ENCODE measurements around the gene GPATCH4. TPM values are rescaled to one million over a fixed set of nuclear protein-coding genes. Genes with fewer than 3 reads are reported as not detected.

Gene GPATCH4
- total RNA-seq, 1 donor from 2014 or later, result 26.2 TPM

DNA sequence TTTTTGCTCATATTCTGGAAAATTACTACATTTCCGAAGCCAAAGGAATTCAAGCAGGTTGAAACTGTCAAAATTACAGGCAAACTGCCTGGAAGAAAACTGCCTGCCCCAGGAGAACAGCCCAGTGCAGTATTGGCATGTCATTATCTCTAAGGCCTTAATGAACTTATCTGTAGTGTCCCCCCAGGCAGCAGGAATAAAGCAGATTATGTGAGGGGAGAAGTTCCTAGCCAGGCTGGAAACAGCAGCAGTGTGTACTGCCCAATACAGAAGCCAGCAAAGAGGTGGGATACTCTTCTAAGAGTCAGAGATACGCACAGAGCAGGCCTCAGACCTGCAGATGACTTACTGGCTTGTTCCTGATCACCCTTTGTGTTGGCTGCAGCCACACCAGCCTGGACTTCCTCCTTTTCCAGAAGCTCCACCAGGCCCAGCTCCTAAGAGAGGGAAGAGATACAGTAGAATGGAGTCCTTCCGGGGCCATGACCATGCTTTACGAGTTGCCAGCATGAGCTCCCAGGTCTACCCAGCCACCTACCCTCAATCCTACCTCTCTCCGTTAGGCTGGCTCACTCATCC, 40.6 kb downstream of the GPATCH4 start:
- no peak for DNase-seq (ENCODE audit: low spot score, unreplicated experiment)
- Mint-ChIP-seq H3K36me3 (ENCODE audit: insufficient read depth) (peaks cover 4% of the 10 kb centered on the region), H3K27ac (no peak overlapping the region)

DNA sequence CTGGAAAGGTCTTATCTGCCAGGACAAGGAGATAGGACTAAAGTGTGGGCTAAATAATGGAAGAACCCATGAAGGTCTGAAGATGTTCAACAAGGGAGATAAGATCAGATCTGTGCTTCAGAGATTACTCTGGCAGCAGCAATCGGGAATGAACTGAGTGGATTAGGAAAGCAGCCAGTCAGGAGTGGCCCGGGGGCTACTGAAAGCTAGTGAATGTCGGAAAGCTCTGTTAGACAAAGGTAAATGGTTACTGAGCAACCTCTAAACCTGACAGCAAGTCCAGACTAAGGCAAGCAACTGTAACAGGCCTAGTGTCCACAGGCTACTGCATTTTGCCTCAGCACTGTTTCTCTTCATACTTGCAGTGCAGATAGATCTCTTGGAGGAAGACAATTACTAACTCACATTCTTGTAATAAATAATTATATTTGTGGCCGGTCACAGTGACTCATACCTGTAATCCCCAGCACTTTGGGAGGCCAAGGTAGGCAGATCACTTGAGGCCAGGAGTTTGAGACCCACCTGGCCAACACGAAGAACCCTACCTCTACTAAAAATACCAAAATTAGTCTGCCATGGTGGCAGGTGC, 41.4 kb downstream of the GPATCH4 start:
- no peak for DNase-seq (ENCODE audit: low spot score, unreplicated experiment)
- Mint-ChIP-seq H3K9me3 (ENCODE audit: low read depth) (no peaks in the 10 kb centered on the region), H3K4me3 (ENCODE audit: low read depth) (no peak overlapping the region), H3K27me3 (no peaks in the 10 kb centered on the region), H3K36me3 (ENCODE audit: insufficient read depth) (peaks cover 4% of the 10 kb centered on the region), H3K27ac (no peak overlapping the region), H3K4me1 (ENCODE audit: low read depth) (no peaks in the 10 kb centered on the region)
- TF ChIP-seq, protein P1, sequence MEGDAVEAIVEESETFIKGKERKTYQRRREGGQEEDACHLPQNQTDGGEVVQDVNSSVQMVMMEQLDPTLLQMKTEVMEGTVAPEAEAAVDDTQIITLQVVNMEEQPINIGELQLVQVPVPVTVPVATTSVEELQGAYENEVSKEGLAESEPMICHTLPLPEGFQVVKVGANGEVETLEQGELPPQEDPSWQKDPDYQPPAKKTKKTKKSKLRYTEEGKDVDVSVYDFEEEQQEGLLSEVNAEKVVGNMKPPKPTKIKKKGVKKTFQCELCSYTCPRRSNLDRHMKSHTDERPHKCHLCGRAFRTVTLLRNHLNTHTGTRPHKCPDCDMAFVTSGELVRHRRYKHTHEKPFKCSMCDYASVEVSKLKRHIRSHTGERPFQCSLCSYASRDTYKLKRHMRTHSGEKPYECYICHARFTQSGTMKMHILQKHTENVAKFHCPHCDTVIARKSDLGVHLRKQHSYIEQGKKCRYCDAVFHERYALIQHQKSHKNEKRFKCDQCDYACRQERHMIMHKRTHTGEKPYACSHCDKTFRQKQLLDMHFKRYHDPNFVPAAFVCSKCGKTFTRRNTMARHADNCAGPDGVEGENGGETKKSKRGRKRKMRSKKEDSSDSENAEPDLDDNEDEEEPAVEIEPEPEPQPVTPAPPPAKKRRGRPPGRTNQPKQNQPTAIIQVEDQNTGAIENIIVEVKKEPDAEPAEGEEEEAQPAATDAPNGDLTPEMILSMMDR (IDR thresholded peaks at IDR 0.05; ENCODE audit: unreplicated experiment), result no peak

More for the DNA sequence above, 40.6 kb downstream of the GPATCH4 start:
- no peaks in the 10 kb centered on the region for H3K27me3 Mint-ChIP-seq
- no peaks in the 10 kb centered on the region for H3K4me1 Mint-ChIP-seq (ENCODE audit: low read depth)
- no peaks in the 10 kb centered on the region for H3K9me3 Mint-ChIP-seq (ENCODE audit: low read depth)
- H3K4me3 Mint-ChIP-seq (ENCODE audit: low read depth), result no peak overlapping the region
- TF ChIP-seq, protein P1 (IDR thresholded peaks at IDR 0.05; ENCODE audit: unreplicated experiment), result no peak

DNA sequence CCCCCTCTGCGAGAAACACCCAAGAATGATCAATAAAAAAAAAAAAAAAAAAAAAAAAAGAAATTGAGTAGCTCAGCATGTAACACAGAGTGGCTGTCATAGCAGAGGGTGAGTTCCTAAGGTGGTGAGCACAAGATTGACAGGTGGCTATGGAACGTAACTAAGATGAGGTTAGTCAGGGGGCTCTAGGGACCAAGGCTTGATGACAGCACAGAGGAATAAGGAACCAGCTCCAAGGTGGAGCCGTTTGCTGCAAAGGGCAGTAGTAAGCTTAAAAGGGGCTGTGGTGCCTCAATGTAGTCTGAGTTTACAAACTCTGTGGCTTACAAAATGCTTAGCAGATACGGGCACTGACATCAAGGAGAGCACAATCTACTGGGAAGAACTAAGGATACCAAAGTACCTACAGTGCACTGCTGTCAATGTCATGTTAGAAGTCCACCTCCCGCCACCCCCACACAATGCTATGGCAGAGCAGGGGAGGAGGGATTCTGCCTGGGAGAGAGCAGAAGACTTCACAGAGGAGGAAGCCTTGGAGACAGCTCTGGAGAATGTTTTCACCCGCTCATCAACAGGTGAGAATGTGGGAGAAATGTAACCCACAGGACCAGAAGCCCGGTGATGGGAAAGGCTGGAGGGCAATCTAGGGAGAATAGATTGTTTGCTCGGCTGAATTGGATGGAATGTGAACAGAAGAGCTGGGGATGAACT, 42.0 kb downstream of the GPATCH4 start:
- Mint-ChIP-seq H3K27ac (no peak overlapping the region), H3K9me3 (ENCODE audit: low read depth) (no peaks in the 10 kb centered on the region), H3K36me3 (ENCODE audit: insufficient read depth) (peaks cover 4% of the 10 kb centered on the region), H3K4me1 (ENCODE audit: low read depth) (no peaks in the 10 kb centered on the region), H3K4me3 (ENCODE audit: low read depth) (no peak overlapping the region), H3K27me3 (no peaks in the 10 kb centered on the region)
- no peak for DNase-seq (ENCODE audit: low spot score, unreplicated experiment)
- TF ChIP-seq, protein P1 (IDR thresholded peaks at IDR 0.05; ENCODE audit: unreplicated experiment), result no peak

DNA sequence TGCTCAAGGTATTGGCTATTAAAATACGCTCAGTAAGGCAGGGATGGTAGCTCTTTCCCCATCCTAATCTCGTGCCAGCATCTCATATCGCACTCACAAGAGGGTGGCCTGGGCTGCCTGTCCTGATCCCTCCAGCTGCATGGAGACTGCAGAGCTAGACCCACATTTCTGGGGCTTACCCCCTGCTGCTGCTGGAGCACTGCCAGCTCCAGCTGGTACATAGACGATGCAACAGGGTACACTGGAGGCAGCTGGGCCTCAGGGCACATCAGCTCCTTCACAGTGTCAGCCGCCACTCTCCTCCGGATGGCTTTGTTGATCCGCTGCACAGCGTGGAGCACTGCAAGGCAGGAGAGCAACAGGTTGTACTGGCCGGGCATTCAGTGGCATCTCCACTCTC, 44.9 kb downstream of the GPATCH4 start:
- TF ChIP-seq, protein P1 (IDR thresholded peaks at IDR 0.05; ENCODE audit: unreplicated experiment), result no peak
- no peaks in the 10 kb centered on the region for H3K4me1 Mint-ChIP-seq (ENCODE audit: low read depth)
- DNase-seq (ENCODE audit: low spot score, unreplicated experiment), result no peak
- no peaks in the 10 kb centered on the region for H3K27me3 Mint-ChIP-seq
- H3K27ac Mint-ChIP-seq, result no peak overlapping the region
- no peaks in the 10 kb centered on the region for H3K9me3 Mint-ChIP-seq (ENCODE audit: low read depth)
- peaks cover 10% of the 10 kb centered on the region for H3K36me3 Mint-ChIP-seq (ENCODE audit: insufficient read depth)
- H3K4me3 Mint-ChIP-seq (ENCODE audit: low read depth), result no peak overlapping the region

DNA sequence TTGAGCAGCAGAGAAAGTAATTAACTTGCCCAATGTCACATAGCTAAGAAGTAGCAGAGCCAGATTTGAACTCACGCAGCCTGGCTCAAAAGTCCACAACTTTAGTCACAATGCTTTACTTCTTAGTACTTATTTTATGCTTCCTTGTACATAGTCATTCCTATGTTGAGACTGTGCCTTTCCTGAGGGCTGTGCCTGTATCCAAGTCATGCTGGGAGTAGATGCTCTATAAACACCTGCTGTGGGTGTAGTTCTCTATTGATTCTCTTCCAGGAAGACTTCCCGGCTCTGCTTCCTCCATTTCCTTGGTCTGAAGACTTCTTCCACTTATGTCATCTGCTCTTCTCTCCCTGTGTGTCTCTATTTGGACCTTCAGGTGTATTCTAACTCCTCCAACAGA, 45.6 kb downstream of the GPATCH4 start:
- H3K9me3 Mint-ChIP-seq (ENCODE audit: low read depth), result no peaks in the 10 kb centered on the region
- H3K27ac Mint-ChIP-seq, result no peak overlapping the region
- no peaks in the 10 kb centered on the region for H3K27me3 Mint-ChIP-seq
- TF ChIP-seq, protein P1 (IDR thresholded peaks at IDR 0.05; ENCODE audit: unreplicated experiment), result no peak
- H3K4me1 Mint-ChIP-seq (ENCODE audit: low read depth), result no peaks in the 10 kb centered on the region
- no peak overlapping the region for H3K4me3 Mint-ChIP-seq (ENCODE audit: low read depth)
- H3K36me3 Mint-ChIP-seq (ENCODE audit: insufficient read depth), result peaks cover 10% of the 10 kb centered on the region
- no peak for DNase-seq (ENCODE audit: low spot score, unreplicated experiment)
